Measurements from ENCODE around the gene ATP2A1.

DNA sequence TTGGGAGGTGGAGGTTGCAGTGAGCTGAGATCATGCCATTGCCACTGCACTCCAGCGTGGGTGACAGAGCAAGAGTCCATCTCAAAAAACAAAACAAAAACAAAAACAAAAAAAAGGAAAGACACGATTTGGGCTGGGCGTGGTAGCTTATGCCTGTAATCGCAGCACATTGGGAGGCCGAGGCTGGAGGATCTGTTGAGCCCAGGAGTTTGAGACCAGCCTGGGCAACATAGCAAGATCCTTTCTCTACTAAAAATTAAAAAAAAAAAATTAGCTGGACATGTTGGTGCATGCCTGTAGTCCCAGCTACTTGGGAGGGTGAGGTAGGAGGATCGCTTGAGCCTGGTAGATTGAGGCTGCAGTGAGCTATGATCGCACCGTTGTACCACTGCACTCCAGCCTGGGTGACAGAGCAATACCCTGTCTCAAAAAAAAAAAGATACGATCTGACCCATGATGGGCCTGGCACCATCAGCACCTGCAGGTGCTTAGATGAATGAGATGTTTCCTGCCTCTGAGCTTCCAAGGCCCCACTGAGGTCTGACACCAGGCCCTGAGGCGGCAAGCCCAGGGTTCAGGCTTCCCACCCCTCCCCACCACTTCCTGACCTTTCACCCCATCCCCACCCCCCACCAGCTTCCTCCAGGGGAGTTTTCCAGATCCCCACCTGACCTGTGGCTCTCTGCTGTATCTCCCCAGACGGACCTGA is 21.7 kb downstream of the ATP2A1 start:
- TF ChIP-seq, protein P1, sequence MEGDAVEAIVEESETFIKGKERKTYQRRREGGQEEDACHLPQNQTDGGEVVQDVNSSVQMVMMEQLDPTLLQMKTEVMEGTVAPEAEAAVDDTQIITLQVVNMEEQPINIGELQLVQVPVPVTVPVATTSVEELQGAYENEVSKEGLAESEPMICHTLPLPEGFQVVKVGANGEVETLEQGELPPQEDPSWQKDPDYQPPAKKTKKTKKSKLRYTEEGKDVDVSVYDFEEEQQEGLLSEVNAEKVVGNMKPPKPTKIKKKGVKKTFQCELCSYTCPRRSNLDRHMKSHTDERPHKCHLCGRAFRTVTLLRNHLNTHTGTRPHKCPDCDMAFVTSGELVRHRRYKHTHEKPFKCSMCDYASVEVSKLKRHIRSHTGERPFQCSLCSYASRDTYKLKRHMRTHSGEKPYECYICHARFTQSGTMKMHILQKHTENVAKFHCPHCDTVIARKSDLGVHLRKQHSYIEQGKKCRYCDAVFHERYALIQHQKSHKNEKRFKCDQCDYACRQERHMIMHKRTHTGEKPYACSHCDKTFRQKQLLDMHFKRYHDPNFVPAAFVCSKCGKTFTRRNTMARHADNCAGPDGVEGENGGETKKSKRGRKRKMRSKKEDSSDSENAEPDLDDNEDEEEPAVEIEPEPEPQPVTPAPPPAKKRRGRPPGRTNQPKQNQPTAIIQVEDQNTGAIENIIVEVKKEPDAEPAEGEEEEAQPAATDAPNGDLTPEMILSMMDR (conservative IDR thresholded peaks at IDR 0.05; ENCODE audit: low read depth, low read length): no peak
- TF ChIP-seq EZH2 (IDR thresholded peaks at IDR 0.05; ENCODE audit: borderline replicate concordance, low read depth, low read length, poor library complexity, severe bottlenecking): no peak

All from A673 (cell line).